DMS114 treated with DMSO at 0.1 percent for 48 hours (cell line): ENCODE results near the gene TMEM156.

Experiments
- DNase-seq: peaks from one replicate; lab custom pipeline; 2025; ENCODE audit not compliant: unreplicated experiment; lab: John Stamatoyannopoulos, UW

TMEM156 gene

GRCh38 chr4:39032218-39033085 lies at the start of gene TMEM156:
Gene TMEM156 (minus strand): TSS chr4:39032409. CDS start chr4:39032313, 96 bp downstream.
- DNase-seq = no peak

- DNase-seq = no peak
Observed at GRCh38 chr4:39078829-39079228, 46.6 kb upstream of the TMEM156 start.

- DNase-seq = no peak
Observed at GRCh38 chr4:39068907-39069306, 36.7 kb upstream of the TMEM156 start.

GRCh38 chr4:39067451-39067850 lies 35.2 kb upstream of the TMEM156 start:
- no peak for DNase-seq

GRCh38 chr4:39067031-39067430 lies 34.8 kb upstream of the TMEM156 start:
- no peak for DNase-seq

GRCh38 chr4:39066371-39066770 lies 34.2 kb upstream of the TMEM156 start:
- DNase-seq = no peak

GRCh38 chr4:39063430-39063829 lies 31.2 kb upstream of the TMEM156 start:
- DNase-seq = no peak

GRCh38 chr4:39062770-39063097 lies 30.5 kb upstream of the TMEM156 start:
- no peak for DNase-seq

- no peak for DNase-seq
Observed at GRCh38 chr4:39062094-39062769, 30.0 kb upstream of the TMEM156 start, which contains the start of gene KLHL5. Gene KLHL5 (plus strand): TSS chr4:39062232. CDS start chr4:39062653, 421 bp downstream.

GRCh38 chr4:39061457-39061856 lies 29.2 kb upstream of the TMEM156 start:
- DNase-seq = no peak

- DNase-seq = no peak
Observed at GRCh38 chr4:39056023-39056422, 23.8 kb upstream of the TMEM156 start.

GRCh38 chr4:39054497-39054896 lies 22.3 kb upstream of the TMEM156 start:
- no peak for DNase-seq

GRCh38 chr4:39053983-39054382 lies 21.8 kb upstream of the TMEM156 start:
- DNase-seq = no peak

GRCh38 chr4:39051492-39051891 lies 19.3 kb upstream of the TMEM156 start:
- no peak for DNase-seq

- no peak for DNase-seq
Observed at GRCh38 chr4:39050590-39050989, 18.4 kb upstream of the TMEM156 start.

- no peak for DNase-seq
Observed at GRCh38 chr4:39048311-39048710, 16.1 kb upstream of the TMEM156 start.

- DNase-seq = no peak
Observed at GRCh38 chr4:39047681-39048080, 15.5 kb upstream of the TMEM156 start.

- DNase-seq = no peak
Observed at GRCh38 chr4:39046249-39046648, 14.0 kb upstream of the TMEM156 start.

GRCh38 chr4:39045827-39046221 lies 13.6 kb upstream of the TMEM156 start:
- DNase-seq = no peak

GRCh38 chr4:39044956-39045826 lies 13.0 kb upstream of the TMEM156 start:
- no peak for DNase-seq

- DNase-seq = peak; percentile 57
Observed at GRCh38 chr4:39044364-39044955, 12.3 kb upstream of the TMEM156 start.
